ENCODE measurements around the gene ITPK1. TPM values are rescaled to one million over a fixed set of nuclear protein-coding genes. Genes with fewer than 3 reads are reported as not detected.

The ITPK1 gene
- total and polyA plus RNA-seq, 2 donors (not counting 3 experiments of a cell fraction or from before 2014, with no cell fraction given), result 39.6 to 51.8 TPM

DNA sequence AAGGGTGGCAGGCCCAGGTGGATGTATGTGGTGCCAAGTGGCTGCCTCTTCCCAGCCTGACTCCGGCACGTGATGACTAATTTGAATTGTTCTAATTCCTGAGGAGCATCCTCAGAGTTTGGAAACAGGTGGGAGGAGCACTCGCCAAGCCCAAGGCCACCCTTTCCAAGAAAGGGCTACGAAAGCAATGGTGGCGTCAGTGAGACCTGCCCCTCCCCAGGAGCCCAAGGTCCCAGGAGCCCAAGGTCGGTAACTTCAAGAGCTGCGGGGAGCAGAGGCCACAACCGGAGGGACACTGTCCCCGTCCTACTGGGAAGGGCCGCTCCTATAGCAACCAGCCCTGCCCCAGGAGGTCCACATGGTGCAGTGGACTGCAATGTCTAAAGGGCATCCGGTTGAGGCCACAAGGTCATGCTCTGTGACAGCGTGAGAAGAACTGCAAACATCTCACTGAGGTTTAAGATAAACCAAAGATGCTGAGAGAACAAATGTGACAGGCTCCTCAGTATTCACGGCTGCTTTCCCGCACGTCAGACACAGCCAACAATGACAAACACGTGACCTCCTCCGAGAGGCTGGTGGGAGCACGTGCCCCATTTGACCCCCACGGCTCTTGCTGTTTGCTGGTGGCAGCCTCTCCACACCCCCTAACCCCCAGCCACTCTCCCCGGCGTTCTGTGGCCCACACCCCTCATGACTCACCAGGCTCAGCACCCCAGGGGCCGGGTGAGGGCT, 79.6 kb downstream of the ITPK1 start:
- TF ChIP-seq EZH2 (IDR thresholded peaks at IDR 0.05; ENCODE audit: borderline replicate concordance, low read depth, low read length, severe bottlenecking) (no peak), POLR2AphosphoS5 (IDR thresholded peaks at IDR 0.05; ENCODE audit: insufficient read depth, low read depth, low read length) (no peak), GATA2 (IDR thresholded peaks at IDR 0.05; ENCODE audit: insufficient read depth, insufficient read length, low read depth, low read length) (no peak), POLR2A (IDR thresholded peaks at IDR 0.05; ENCODE audit: low read depth, low read length) (no peak), MYC (IDR thresholded peaks at IDR 0.05; ENCODE audit: low read depth, low read length) (no peak), FOS (IDR thresholded peaks at IDR 0.05; ENCODE audit: borderline replicate concordance, insufficient read depth, low read length) (no peak), JUN (IDR thresholded peaks at IDR 0.05; ENCODE audit: borderline replicate concordance, insufficient read depth, insufficient read length, low read depth) (no peak)
- TF ChIP-seq, protein P1, sequence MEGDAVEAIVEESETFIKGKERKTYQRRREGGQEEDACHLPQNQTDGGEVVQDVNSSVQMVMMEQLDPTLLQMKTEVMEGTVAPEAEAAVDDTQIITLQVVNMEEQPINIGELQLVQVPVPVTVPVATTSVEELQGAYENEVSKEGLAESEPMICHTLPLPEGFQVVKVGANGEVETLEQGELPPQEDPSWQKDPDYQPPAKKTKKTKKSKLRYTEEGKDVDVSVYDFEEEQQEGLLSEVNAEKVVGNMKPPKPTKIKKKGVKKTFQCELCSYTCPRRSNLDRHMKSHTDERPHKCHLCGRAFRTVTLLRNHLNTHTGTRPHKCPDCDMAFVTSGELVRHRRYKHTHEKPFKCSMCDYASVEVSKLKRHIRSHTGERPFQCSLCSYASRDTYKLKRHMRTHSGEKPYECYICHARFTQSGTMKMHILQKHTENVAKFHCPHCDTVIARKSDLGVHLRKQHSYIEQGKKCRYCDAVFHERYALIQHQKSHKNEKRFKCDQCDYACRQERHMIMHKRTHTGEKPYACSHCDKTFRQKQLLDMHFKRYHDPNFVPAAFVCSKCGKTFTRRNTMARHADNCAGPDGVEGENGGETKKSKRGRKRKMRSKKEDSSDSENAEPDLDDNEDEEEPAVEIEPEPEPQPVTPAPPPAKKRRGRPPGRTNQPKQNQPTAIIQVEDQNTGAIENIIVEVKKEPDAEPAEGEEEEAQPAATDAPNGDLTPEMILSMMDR (IDR thresholded peaks at IDR 0.05; ENCODE audit: extremely low read depth in 1 of 2, insufficient read depth in 1 of 2, low read depth in 1 of 2, low read length in 2 of 2), result no peak
- TF ChIP-seq, protein P2, sequence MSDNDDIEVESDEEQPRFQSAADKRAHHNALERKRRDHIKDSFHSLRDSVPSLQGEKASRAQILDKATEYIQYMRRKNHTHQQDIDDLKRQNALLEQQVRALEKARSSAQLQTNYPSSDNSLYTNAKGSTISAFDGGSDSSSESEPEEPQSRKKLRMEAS (IDR thresholded peaks at IDR 0.05; ENCODE audit: insufficient read depth, insufficient read length), result no peak
- Histone ChIP-seq H3K79me2 (ENCODE audit: control insufficient read depth, insufficient read depth, low read length) (no peaks in the 10 kb centered on the region), H4K20me1 (replicated peaks; ENCODE audit: control insufficient read depth, extremely low read depth, insufficient read depth, low read length) (no peaks in the 10 kb centered on the region), H3K9me3 (replicated peaks; ENCODE audit: control insufficient read depth, insufficient read depth, low read length) (no peaks in the 10 kb centered on the region), H3K27ac (ENCODE audit: insufficient read depth, low read depth, low read length) (no peak overlapping the region), H3K9ac (replicated peaks; ENCODE audit: extremely low read depth, insufficient read depth, low read length) (no peak overlapping the region), H3K4me3 (replicated peaks in 1 of 3; ENCODE audit: insufficient read depth in 1 of 3, low read depth in 1 of 3, low read length in 3 of 3) (no peak overlapping the region), H3K36me3 (ENCODE audit: control insufficient read depth in 2 of 2, extremely low read depth in 1 of 2, insufficient read depth in 2 of 2, low read length in 2 of 2) (no peaks in the 10 kb centered on the region), H3K4me1 (ENCODE audit: control insufficient read depth, extremely low read depth, insufficient read depth, low read length) (peaks cover 32% of the 10 kb centered on the region), H2AFZ (ENCODE audit: low read depth, low read length) (no peak overlapping the region), H3K4me2 (ENCODE audit: insufficient read depth, low read length) (no peak overlapping the region), H3K27me3 (ENCODE audit: control insufficient read depth in 2 of 2, insufficient read depth in 2 of 2, low read length in 2 of 2) (no peaks in the 10 kb centered on the region), H3K9me1 (replicated peaks; ENCODE audit: control insufficient read depth, extremely low read depth, insufficient read depth, low read length) (no peaks in the 10 kb centered on the region)
- ChIA-PET POLR2A (no interaction called here), CTCF (no interaction called here)
- DNase-seq (ENCODE audit: low read depth, low spot score), result no peak
- dilution Hi-C loops (cut with MboI; ENCODE audit: extremely low pct_ligation_motif_present, low sequenced_read_pairs) (no loop called here), intact Hi-C loops (cut with micrococcal nuclease) (loop anchor here (2.0 kb wide), 1 partner anchor 103 kb away; no protein-coding TSS in a partner anchor)
- no peak for FAIRE-seq
- BruUV-seq (replicated peaks), result no TSS peak
